IPS-11a (cell line): Measurements from ENCODE around the gene HCN3.
"Not testable (repeated sequence)": the region's sequence is repeated elsewhere in the genome, so short reads cannot be mapped to it uniquely, and the experiment has no call there.

ENCODE experiments used
- H3K4me3 ChIP-seq: one replicate; pipeline ENCODE4 v1.5.1; 2013; ENCODE audit warnings: low read depth, low read length, control low read depth

HCN3 gene

DNA sequence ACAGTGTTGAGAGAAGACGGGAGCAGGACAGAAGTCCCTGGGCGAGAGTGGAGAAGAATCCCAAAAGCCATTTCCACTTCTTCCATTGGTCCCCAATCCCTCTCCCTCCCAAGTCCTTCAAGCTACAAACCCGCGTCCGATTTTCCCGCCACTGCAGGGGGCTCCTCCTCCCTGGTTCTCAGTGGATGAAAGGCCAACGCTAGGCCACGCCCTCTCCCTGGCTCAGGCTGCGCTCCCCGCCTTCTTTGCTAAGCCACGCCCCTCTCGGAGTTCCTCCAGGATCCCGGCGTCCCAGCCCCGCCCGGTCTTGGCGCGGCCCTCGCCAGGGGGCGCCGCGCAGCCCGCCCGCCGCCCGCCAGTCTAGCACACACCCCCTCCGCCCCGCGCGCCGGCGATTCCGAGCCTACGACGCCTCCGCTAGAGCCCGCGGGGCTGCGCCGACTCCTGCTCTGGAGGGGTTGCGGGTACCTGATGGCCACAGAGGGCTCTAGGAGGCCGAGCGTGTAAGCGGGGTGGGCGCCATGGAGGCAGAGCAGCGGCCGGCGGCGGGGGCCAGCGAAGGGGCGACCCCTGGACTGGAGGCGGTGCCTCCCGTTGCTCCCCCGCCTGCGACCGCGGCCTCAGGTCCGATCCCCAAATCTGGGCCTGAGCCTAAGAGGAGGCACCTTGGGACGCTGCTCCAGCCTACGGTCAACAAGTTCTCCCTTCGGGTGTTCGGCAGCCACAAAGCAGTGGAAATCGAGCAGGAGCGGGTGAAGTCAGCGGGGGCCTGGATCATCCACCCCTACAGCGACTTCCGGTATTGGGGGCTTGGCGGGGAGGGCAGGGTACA, at the start of gene HCN3:
HCN3 (plus strand) TSS at position 394 of the 832 bp plus-strand sequence; CDS start at position 522, 128 bp downstream.
- H3K4me3 ChIP-seq = peak within 1 kb of the TSS; percentile 57

DNA sequence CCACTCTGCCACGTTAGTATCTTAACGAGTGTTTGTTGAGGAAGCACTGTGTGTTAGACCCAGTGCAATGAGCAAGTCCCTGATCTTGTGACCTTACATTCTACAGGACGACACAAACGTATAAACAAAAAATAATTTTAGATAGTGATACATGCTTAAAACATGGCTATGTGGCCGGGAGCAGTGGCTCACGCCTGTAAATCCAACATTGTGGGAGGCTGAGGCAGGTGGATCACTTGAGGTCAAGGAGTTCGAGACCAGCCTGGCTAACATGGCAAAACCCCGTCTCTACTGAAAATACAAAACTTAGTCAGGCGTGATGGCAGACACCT, 49.2 kb upstream of the HCN3 start:
- H3K4me3 ChIP-seq = peak overlapping the region; percentile 57

DNA sequence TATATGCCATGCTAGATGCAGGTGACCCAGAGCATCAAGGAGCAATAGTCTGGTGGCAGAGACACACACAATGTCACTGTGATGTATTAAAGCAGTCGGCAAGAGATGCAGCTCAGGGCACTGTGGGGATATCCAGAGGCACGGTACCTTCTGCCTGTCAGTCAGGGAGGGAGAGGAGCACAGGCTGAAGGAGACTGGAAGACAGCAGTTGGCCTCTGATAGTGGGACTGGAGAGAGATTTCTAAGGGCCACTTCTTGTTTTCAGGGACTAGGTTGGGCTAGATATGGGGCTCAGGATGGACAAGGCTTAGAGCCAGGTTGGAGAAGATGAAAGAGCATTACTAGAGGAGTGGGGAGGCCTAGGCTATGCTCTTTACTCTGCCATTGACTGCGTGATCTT, 46.0 kb upstream of the HCN3 start:
- not testable (repeated sequence) for H3K4me3 ChIP-seq

DNA sequence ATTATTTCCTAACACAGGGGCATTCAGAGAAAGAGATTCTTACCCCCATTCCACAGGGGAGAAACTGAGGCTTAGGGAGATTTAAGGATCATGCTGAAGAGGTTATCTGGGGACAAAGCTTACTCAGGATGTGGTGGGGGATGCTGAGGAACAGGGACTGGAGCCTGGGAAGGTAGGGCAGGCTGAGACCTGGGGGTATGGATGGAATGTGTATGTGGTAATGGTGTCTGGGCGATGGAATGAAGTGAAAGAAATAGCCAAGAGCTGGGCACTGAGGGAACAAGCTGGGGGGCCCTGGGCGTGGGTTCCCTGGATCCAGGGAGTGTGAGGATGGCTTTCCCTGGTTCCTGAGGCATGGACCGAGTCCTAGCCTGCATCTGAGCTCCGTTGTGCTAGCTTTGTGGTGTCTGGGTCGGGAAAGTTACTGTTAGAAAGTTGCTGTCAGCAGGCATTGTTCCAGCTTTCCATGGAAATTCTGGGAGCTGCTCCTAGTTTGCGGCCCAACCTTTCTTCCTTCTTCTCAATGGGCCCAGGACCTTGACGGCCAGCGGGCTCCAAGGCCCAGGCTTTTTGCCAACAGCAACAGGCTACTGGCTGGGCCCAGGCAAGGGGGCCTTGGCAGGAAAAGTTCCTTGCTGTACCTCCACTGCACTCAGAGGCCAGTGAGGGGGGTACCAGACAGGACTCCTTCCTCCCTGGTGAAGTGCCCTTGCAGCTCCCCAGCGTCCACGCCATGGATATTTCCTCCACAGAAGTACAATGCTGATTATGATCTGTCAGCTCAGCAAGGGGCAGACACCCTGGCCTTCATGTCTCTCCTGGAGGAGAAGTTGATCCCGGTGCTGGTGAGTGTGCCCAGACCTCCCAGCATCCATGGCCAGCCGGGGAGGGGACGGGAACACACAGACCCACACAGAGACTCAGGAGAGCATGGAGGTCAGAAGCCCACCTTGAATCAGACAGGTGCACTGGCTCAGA, 45.0 kb upstream of the HCN3 start:
- H3K4me3 ChIP-seq = not testable (repeated sequence)

DNA sequence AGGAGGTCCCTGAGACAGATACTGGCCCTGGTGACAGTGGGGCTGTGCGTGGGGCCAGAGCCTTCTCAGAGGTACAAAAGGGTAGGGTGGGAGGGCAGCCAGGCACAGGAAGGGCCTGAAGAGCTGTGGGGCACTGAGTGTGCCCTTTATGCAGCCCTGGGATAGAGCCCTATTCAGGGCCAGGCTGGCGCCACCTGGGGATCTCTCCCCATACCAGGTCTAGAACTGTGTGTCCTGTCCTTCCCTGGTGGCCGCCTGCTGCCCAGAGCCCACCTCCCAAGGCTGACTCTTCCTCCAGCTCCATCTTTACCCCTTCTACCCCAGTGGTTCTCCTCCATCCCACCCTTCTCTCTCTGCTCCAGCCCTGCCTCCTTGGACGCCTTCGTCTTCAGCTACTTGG, 43.8 kb upstream of the HCN3 start:
- H3K4me3 ChIP-seq = not testable (repeated sequence)

DNA sequence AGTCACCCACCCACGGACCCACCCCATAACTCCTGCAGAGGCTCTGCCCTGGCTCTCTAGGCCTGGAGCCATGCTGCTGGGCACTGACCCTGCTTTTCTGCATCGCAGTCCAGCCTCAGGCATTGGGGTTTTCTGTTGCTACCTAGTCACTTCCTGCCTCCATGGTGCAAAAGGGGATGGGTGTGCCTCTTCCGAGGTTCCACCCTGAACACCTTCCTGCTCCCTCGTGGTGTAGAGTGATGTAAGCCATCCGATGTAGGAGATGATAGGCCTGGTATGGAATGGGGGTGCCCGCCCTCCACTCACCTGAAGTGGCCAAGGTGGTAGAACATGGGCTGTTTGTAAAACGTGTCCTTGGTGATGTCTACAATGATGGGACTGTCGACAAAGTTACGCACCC, 41.9 kb upstream of the HCN3 start:
- H3K4me3 ChIP-seq = not testable (repeated sequence)

DNA sequence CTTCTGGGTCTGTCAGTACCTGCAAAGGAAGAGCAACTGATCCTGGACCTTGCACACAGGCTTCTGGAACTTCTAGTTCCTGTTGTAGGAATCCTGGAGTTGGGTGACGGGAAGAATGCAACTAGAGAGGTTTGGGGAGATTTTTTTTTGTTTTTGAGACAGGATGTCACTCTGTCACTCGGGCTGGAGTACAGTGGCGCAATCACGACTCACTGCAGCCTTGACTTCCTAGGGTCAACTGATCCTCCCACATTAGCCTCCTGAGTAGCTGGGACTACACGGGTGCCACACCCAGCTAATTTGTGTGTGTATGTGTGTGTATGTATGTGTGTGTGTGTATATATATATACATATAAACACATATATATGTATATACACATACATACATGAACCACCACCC, 40.8 kb upstream of the HCN3 start:
- no peak overlapping the region for H3K4me3 ChIP-seq

DNA sequence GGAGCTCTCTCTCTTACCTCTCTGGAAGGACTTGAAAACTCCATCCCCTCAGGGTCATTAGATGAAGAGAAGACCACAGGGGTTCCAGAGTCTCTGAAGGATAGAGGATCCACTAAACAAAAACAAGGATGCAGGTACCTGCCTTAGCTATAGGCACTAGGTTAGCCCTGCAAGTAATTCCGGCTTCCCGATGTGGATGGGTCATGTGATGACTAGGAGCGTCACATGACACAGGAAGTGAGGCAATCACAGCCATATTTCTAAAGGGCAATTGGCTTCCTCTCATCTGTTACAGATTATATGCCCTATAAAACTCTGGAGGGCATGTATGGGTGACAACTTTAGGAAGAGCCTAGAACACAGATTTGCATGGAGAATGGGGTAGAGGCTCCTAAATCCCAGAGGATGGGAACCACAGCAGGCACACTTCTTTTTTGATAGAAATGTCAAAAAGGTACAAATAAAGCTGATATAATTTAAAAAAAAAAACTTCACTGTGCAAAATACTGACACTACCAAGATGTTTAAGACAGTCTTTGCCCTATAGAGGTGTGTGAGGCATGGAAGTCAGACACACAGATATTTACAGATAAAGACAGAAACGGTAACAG, 36.1 kb upstream of the HCN3 start:
- H3K4me3 ChIP-seq = peak overlapping the region; percentile 33

DNA sequence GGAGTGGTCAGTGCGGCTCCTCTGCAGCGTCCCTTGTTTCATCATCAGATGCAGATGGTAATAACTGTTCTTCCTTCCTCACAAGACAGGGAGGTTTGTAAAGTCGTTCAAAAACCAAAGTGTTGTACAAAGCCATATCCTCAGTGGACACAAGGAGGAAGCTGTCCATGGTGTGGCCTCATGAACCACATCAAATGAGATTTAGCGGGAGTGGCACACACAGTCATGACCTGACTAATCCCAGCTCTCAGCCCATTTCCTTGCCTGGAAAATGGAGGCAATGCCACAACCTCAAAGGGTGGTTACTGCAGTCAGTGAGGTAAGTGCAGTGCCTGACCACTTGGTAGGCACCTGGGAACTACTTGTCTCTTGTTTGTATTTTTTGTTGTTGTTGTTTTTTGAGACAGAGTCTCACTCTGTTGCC, 35.4 kb upstream of the HCN3 start:
- no peak overlapping the region for H3K4me3 ChIP-seq

DNA sequence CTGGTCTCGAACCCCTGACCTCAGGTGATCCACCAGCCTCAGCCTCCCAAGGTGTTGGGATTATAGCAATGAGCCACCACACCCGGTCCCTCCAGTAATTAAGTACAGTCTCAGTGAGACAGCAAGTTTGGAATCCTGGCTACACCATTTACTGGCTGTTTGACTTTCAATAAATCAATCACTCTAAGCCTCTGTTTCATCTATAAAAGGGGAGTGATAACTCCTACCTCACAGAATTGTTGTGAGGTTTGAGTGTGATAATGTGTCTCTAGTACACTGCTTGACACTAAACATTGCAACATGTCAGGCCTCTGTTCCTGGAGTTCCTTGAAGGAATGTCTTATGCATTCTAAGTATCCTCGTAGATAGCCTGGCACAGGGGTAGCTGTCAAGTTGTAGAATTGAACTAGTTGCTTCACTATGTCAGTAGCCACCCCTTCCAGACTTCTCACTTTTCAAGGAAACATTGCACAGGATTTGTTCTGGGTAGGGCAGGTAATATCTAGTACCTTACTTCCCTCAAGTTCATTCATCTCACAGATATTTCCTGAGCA, 34.4 kb upstream of the HCN3 start:
- H3K4me3 ChIP-seq = no peak overlapping the region

DNA sequence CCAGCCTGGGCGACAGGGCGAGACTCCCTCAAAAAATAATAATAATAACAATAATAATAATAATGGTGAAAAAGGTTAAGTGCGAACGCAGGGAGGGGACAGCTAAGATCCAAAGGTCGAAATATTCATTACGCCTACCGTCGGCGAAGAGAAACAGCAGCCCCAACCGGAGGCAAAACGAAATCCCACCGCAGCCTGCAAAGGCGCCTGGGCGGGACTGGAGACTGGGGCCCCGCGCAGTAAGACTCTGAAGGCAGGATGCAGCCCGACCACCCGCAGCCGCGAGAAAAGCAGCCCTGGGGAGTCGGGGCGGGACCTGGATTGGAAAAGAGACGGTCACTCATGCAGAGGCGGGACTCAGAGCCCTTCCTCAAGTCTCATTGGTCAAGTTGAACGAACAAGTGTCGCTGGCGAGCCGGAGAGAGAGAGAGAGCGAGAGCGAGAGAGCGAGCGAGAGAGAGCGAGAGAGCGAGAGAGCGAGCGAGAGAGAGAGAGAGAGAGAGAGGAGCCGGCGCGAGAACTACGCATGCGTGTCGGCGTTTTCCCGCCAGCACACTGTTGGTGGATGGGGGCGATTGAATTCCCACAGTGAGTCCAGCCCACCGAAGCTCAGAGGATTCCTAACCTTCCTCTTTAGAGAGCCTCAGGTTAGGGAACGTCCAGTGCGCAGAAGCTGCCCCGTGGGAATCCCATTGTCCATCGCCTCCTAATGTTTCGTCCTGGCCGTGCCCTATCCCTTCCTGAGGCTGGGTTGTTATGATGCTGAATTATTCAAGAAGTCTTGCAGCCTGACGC, 32.7 kb upstream of the HCN3 start:
- H3K4me3 ChIP-seq = peak overlapping the region; percentile 48

DNA sequence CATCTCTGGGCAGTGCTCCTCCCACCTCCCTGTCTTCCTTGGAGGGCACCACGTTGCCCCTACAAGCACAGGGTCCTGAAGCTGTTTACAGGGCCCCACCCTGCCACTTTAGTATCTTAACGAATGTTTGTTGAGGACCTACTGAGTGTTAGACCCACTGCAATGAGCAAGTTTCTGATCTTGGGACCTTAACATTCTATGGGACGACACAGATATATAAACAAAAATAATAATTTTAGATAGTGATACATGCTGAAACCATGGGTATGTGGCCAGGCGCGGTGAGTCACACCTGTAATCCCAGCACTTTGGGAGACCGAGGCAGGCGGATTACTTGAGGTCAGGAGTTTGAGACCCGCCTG, 32.1 kb upstream of the HCN3 start:
- H3K4me3 ChIP-seq = peak overlapping the region; percentile 48

DNA sequence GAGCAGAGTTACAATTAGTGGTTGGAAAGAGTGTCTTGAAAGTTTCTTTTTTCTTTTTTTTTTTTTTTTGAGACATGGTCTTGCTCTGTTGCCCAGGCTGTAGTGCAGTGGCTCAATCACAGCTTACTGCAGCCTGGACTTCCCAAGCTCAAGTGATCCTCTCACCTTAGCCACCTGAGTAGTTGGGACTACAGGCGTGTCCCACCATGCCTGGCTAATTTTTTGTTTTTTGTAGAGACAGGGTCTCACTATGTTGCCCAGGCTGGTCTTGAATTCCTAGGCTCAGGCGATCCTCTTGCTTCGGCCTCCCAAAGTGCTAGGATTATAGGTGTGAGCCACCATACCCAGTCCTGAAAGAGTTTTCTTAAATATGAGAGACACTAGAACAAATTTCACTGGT, 30.5 kb upstream of the HCN3 start:
- not testable (repeated sequence) for H3K4me3 ChIP-seq

DNA sequence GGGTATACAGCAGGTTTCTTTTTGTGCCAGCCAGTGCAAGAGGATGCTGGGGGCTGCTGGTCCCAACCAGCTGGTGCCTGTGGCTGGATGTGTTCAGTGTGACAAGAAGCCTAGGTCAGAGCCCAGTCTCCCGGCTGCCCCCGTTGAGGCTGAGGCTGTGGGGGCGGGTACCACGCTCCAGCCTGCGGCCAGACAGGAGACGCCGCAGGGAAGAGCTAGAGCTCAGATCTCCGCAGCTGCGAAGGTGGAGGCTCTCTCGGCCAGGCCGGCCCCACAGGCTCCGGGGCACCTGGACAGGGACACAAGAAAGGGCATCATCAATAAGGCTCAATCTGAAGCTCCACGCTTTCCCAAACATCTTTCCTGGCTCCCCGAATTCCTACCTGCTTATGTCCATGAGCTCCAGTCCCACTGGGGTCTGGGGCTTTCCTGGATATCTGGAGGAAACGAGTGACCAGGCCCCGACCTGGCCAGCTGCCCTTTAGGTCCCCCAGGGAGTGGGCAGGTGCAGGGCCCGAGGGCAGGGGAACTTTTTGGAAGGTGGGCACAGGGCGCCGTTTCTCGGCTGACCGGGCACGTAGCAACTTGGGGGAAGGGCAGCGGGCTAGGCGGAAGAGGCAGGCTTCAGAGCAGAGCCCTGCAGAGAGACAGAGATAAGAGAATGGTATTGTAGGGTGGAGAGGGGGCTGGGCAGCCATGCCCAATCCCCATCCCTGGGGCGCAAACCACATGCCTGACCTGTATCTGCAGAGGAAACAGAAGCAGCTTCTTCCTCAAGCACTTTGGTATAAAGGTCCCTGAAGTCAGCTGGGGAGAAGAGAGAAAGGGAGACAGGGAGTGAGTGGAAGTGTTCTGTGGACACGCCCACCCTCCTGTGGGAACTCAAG, 29.4 kb upstream of the HCN3 start:
- no peak overlapping the region for H3K4me3 ChIP-seq

DNA sequence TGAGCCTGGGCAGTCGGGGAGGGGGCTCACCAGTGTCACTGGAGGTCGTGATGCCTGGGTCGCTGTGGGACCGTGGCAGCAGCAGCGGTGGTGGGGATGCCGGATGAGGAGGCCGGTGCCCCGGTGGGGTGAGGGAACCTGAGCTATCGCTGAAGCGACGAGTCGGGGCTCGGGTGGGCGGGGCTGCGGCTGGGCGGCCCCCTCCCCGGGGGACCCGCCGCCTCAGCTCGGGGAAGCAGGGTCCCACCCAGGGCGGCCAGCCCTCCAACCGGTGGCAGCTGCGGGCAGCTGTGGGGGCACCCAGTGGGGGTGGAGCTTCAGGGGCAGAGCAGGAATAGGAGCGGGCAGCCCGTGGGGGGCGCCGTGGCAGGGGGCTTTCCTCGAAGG, 27.0 kb upstream of the HCN3 start:
- peak overlapping the region; percentile 69 for H3K4me3 ChIP-seq

DNA sequence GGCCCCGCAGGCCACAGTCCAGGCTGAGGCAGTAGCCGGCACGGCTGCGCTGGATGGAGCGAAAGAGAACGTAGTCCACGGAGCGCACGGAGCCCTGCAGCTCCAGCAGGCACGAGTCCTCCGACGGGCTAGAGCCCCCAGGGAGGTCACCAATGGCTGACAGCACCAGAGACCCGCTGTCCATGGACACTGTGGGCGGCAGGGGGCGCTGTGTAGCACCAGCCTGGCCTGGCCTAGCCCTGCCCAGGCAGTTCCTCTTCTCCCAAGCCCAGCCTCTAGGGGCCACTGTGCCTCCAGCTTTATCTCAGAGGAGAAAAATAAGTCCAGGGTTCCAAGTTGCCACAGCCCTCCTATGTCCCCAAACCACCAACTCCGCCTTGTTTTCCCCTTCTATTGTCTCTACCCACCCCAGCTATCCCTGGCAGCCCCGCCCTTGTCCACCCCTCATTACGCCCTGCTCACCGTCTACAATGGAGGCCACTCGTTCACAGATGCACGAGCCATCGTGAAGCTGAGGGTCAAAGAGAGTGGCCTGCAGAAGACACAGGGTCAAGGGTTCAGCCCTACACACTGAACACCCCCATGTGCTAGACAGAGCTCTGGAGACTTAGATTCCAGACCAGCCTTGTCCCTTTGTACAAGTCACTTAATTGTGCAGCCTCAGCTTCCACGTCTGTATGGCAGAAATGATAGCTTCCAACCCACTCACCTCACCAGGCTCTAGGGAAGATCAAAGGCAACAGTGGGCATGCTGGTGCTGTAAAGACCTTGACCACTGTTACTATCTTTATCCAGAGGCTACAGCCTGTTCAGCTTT, 26.4 kb upstream of the HCN3 start:
- H3K4me3 ChIP-seq = peak overlapping the region; percentile 69

DNA sequence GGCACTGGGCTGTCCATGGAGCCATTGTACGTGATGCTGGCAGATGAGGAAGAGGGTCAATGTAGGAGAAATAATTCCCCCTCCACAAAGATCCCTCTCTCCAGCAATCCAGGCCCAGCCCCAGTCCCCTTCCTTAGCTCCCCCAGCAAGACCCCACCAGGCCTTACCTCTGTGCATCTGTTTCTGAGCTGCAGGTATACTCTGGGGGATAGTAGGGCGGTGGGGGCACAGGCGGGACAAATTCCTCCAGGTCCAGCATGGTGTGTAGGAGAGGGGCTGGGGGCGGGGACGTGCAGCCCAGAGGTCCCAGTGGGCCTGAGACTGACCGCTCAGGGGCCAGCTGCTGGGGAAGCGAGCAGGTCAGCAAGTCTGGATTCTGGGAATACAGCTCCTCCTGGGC, 25.7 kb upstream of the HCN3 start:
- no peak overlapping the region for H3K4me3 ChIP-seq

DNA sequence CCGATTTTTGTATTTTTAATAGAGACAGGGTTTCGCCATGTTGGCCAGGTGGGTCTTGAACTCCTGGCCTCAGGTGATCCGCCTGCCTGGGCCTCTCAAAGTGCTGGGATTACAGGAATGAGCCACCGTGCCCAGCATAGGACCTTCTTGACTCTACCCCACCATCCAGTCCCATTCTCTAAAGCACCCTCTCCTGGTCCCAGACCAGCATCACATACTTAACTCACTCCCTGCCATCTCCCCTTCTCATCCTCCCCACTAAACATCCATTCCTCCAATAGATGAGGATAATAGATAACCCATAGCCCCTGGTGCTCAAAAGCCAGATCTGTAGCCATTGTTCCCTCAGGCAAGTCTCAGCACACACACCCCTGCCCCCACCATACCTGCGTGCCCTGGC, 24.1 kb upstream of the HCN3 start:
- H3K4me3 ChIP-seq = no peak overlapping the region

DNA sequence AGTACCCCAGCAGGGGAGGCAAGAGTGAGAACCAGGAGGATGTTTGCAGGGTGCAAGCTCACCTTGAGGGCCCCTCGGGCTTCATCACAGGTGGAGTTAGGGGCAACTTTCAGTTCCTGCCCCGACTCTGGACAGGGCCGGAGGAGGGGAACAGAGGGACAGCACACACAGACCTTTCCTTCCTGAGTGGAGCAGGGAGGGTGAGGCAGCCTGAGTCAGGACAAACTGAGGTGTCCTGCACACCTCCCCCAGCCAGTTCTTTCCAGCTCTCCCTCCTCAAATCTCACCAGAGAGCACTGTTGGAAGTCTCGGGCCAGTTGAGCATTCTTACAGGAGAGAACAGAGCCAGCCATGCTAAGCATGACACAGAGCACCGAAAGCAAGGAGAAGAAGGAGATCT, 23.5 kb upstream of the HCN3 start:
- H3K4me3 ChIP-seq = no peak overlapping the region
